Endothelial cell of umbilical vein (primary cell): Measurements from ENCODE around the gene EIF5B. TPM values are rescaled to one million over a fixed set of nuclear protein-coding genes. Genes with fewer than 3 reads are reported as not detected.

Experiments
- BruUV-seq: library from RNA; stranded (reverse); fragments of 400-500 nt; replicated peaks from 2 replicates; lab custom pipeline; 2021; lab: Mats Ljungman, UMichigan
- CTCF ChIA-PET: fragments of 300-600, 350-600 bp; sonication (Branson Sonifier 250); formaldehyde crosslinking; loops from one replicate; lab custom pipeline; 2021; ENCODE audit warnings: antibody characterized with exemption, inconsistent platforms; lab: Charles Lee
- POLR2A ChIA-PET: fragments of 300-600, 350-600 bp; sonication (Branson Sonifier 250); formaldehyde crosslinking; loops from one replicate; lab custom pipeline; 2021; ENCODE audit warnings: antibody characterized with exemption, inconsistent platforms; lab: Charles Lee
- DNase-seq: peaks from one replicate; pipeline ENCODE4 v3.0.0-alpha.2; 2011; ENCODE audit warnings: low read depth, low spot score
- FAIRE-seq: peaks from 2 replicates; lab custom pipeline; 2011; peaks lifted over from hg19 to GRCh38; lab: Jason Lieb, UNC
- H2AFZ ChIP-seq: 2 replicates; pipeline ENCODE4 v1.6.0; 2012; ENCODE audit warnings: low read depth, low read length, control low read depth, inconsistent platforms
- H3K27ac ChIP-seq: 2 replicates; pipeline ENCODE4 v1.5.1; 2011; ENCODE audit warnings: low read depth, mild to moderate bottlenecking, control low read depth, low read length, moderate library complexity; ENCODE audit not compliant: insufficient read depth
- H3K27me3 ChIP-seq, 2 experiments: 2 replicates each; pipeline versions ENCODE4 v1.6.0 to v1.6.1; 2011; ENCODE audit warnings: low read length in 2 of 2, mixed read lengths in 1 of 2; ENCODE audit not compliant: control insufficient read depth in 2 of 2, insufficient read depth in 2 of 2
- H3K36me3 ChIP-seq, 2 experiments: 2 replicates in 1 of 2; 3 replicates in 1 of 2; pipeline ENCODE4 v1.5.1; 2011; ENCODE audit warnings: low read length in 2 of 2, mild to moderate bottlenecking in 1 of 2, moderate library complexity in 1 of 2; ENCODE audit not compliant: control insufficient read depth in 2 of 2, insufficient read depth in 2 of 2; ENCODE audit errors: extremely low read depth in 1 of 2
- H3K4me1 ChIP-seq: 3 replicates; pipeline ENCODE4 v1.5.1; 2011; ENCODE audit warnings: mild to moderate bottlenecking, low read length; ENCODE audit not compliant: control insufficient read depth, insufficient read depth; ENCODE audit errors: extremely low read depth
- H3K4me2 ChIP-seq: 2 replicates; pipeline ENCODE4 v1.6.1; 2011; ENCODE audit warnings: low read length, control low read depth, mixed read lengths; ENCODE audit not compliant: insufficient read depth
- H3K4me3 ChIP-seq, 3 experiments: fragments of 200-600 bp in 1 of 3; sonication (generic), shearing (Covaris generic) in 1 of 3; replicated peaks in 1 of 3; 2 replicates each; pipeline ENCODE4 v1.5.1; 2011 to 2016; ENCODE audit warnings: control low read depth in 3 of 3, low read length in 3 of 3, mild to moderate bottlenecking in 2 of 3, inconsistent platforms in 1 of 3, low read depth in 1 of 3, moderate library complexity in 1 of 3; ENCODE audit not compliant: insufficient read depth in 1 of 3
- H3K79me2 ChIP-seq: 2 replicates; pipeline ENCODE4 v1.6.0; 2012; ENCODE audit warnings: low read length, inconsistent platforms; ENCODE audit not compliant: control insufficient read depth, insufficient read depth
- H3K9ac ChIP-seq: replicated peaks from 2 replicates; pipeline ENCODE3; 2011; ENCODE audit warnings: low read length, control low read depth; ENCODE audit not compliant: insufficient read depth; ENCODE audit errors: extremely low read depth
- H3K9me1 ChIP-seq: replicated peaks from 3 replicates; pipeline ENCODE4 v1.6.0; 2011; ENCODE audit warnings: mild to moderate bottlenecking, low read length; ENCODE audit not compliant: control insufficient read depth, insufficient read depth; ENCODE audit errors: extremely low read depth
- H3K9me3 ChIP-seq: replicated peaks from 2 replicates; pipeline ENCODE4 v1.5.1; 2012; ENCODE audit warnings: low read length, inconsistent platforms; ENCODE audit not compliant: control insufficient read depth, insufficient read depth
- H4K20me1 ChIP-seq: replicated peaks from 2 replicates; pipeline ENCODE3; 2011; ENCODE audit warnings: mild to moderate bottlenecking, low read length; ENCODE audit not compliant: control insufficient read depth, insufficient read depth; ENCODE audit errors: extremely low read depth
- EZH2 ChIP-seq: IDR thresholded peaks from 2 replicates; pipeline ENCODE4 v1.6.1; 2012; ENCODE audit warnings: borderline replicate concordance, low read depth, mild to moderate bottlenecking, moderate library complexity, low read length, inconsistent platforms; ENCODE audit not compliant: severe bottlenecking
- JUN ChIP-seq: IDR thresholded peaks from 2 replicates; pipeline ENCODE4 v1.6.1; 2011; ENCODE audit warnings: borderline replicate concordance, low read depth; ENCODE audit not compliant: insufficient read length, insufficient read depth
- MYC ChIP-seq: IDR thresholded peaks from one replicate; pipeline ENCODE4 v1.6.1; 2011; ENCODE audit warnings: mild to moderate bottlenecking, low read depth, low read length
- POLR2A ChIP-seq: IDR thresholded peaks from 2 replicates; pipeline ENCODE4 v1.6.1; 2012; ENCODE audit warnings: low read depth, mild to moderate bottlenecking, control low read depth, low read length
- POLR2AphosphoS5 ChIP-seq: IDR thresholded peaks from 2 replicates; pipeline ENCODE4 v1.6.1; 2012; ENCODE audit warnings: low read depth, mild to moderate bottlenecking, control low read depth, low read length, moderate library complexity; ENCODE audit not compliant: insufficient read depth
- dilution Hi-C: fragments of 300-500 bp; cut with MboI; formaldehyde crosslinking; loops from one replicate; pipeline ENCODE4 v1.15.0; 2019; ENCODE audit warnings: low sequenced_read_pairs; ENCODE audit not compliant: extremely low pct_ligation_motif_present
- intact Hi-C: fragments of 100-400 bp; cut with micrococcal nuclease; formaldehyde crosslinking; loops from one replicate; pipeline ENCODE4 v1.10.0; 2022
- polyA plus RNA-seq, 4 experiments: library from polyadenylated mRNA; depleted of rRNA in 3 of 4; stranded (reverse) in 3 of 4; unstranded in 1 of 4; fragments of >200 nt; gene quantifications; 2 replicates each; pipeline versions ENCODE4 v1.2.1 to v1.2.3, GENCODE V29; 2011 to 2012; ENCODE audit warnings: missing spikeins in 1 of 4
- total RNA-seq: library from RNA; stranded (reverse); gene quantifications from 2 replicates; pipeline ENCODE4 v1.2.3, GENCODE V29; 2021

The EIF5B gene
- total and polyA plus RNA-seq, 2 donors (not counting 3 experiments of a cell fraction or from before 2014, with no cell fraction given), result 10.1 to 54.5 TPM

DNA sequence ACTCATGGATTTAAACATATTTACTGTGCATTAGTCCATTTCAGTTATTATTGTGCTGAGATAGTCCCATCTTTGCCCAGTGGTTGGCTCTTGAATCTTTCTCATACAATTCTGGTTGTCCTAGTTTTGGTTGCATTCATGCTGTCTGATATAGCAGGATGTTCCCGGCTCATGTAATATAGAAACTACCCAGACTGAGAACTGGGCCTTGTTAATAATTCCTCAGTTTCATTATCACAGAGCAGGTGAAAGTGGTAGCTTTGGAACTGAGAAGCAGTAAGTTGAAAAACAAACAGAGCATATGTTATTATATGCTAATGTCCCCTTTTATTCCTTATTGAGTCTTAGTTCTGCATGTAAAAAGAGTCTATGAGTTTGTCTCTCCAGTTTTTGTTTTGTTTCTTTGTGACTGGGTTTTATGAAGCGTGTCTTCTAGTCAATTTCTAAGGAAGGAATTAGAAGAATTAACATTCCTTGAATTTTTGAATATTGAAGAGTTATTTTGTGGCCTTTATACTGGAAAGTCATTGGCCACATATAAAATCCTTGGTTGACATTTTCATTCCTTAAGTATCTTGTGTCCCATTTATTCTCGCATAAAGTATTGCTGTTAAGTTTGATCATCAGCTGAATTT lies 43.3 kb downstream of the EIF5B start:
- Histone ChIP-seq H3K27ac (no peak overlapping the region), H3K4me3 (no peak overlapping the region), H3K36me3 (peaks cover 12 to 26% of the 10 kb centered on the region in 2 experiments), H3K27me3 (no peaks in the 10 kb centered on the region), H3K4me1 (no peaks in the 10 kb centered on the region), H3K9me1 (no peaks in the 10 kb centered on the region), H3K79me2 (no peaks in the 10 kb centered on the region), H3K9me3 (no peaks in the 10 kb centered on the region), H3K4me2 (no peak overlapping the region), H4K20me1 (no peaks in the 10 kb centered on the region), H3K9ac (no peak overlapping the region), H2AFZ (no peak overlapping the region)
- no peak for DNase-seq
- POLR2A ChIA-PET, result no interaction called here
- no TSS peak for BruUV-seq
- dilution Hi-C loops (no loop called here), intact Hi-C loops (no loop called here)
- TF ChIP-seq EZH2 (no peak), POLR2AphosphoS5 (no peak), POLR2A (no peak), MYC (no peak), JUN (no peak)
- FAIRE-seq, result no peak
- CTCF ChIA-PET, result interaction anchor here (1.3 kb wide), 1 partner anchor 59 kb away, joined by 3 read pairs; no protein-coding TSS in a partner anchor

DNA sequence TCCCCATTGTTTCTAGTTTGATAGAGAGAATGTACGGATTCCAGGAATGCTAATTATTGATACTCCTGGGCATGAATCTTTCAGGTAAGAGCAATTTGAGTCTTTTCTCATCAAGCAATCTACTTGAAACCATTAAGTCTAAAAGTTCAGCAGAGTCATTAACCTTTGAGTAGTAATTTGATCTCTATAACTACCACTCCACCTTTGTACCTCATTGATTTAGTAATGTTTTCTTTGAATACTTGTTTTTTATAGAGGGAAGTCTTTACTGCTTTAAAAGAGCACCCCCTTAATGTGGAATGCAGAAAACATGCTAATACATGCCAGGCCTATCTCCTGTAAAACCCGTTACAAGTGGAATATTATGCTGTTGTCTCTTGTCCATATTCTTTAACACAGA lies 45.0 kb downstream of the EIF5B start:
- Histone ChIP-seq H3K4me1 (no peaks in the 10 kb centered on the region), H3K9me1 (no peaks in the 10 kb centered on the region), H3K4me2 (no peak overlapping the region), H3K27me3 (no peaks in the 10 kb centered on the region), H3K9me3 (no peaks in the 10 kb centered on the region), H3K4me3 (no peak overlapping the region), H2AFZ (no peak overlapping the region), H3K79me2 (no peaks in the 10 kb centered on the region), H3K27ac (no peak overlapping the region), H3K36me3 (peaks cover 12 to 22% of the 10 kb centered on the region in 2 experiments), H3K9ac (no peak overlapping the region), H4K20me1 (no peaks in the 10 kb centered on the region)
- intact Hi-C loops (no loop called here), dilution Hi-C loops (no loop called here)
- BruUV-seq, result no TSS peak
- no peak for DNase-seq
- ChIA-PET POLR2A (no interaction called here), CTCF (no interaction called here)
- FAIRE-seq, result no peak
- TF ChIP-seq POLR2A, result no peak
